ENCODE results near the gene COL6A2. TPM values are rescaled to one million over a fixed set of nuclear protein-coding genes. Genes with fewer than 3 reads are reported as not detected.
A peak's percentile ranks its signal among the peaks of the same experiment; 100 is the strongest.

Gene COL6A2
- total RNA-seq (2012; rRNA removed) (208 and 222 TPM in 2 replicates), polyA plus RNA-seq (2012; rRNA removed) (1,065 and 1,165 TPM in 2 replicates), Bru-seq, nascent RNA (percentile 99 among the genes with signal in this experiment), BruChase-seq, experiment 1, labeled RNA remaining after a 6-hour chase (percentile 99 among the genes with signal in this experiment), BruChase-seq, experiment 2, labeled RNA remaining after a 2-hour chase (percentile 99 among the genes with signal in this experiment)
- 753 and 1,846 TPM in 2 replicates for polyA plus RNA-seq (2012; cell fraction: cytosol; rRNA removed)
- polyA plus RNA-seq (2012; cell fraction: nucleus; rRNA removed; ENCODE audit: low replicate concordance): 2,830 and 5,552 TPM in 2 replicates
- long read RNA-seq, transcript COL6A2-201 (28 exons, 3,461 nt): major isoform, 1,878 of 5,837 reads
- long read RNA-seq, transcript COL6A2-203 (27 exons, 3,101 nt): minor isoform, 42 of 5,837 reads
- long read RNA-seq, transcript COL6A2-202 (28 exons, 3,446 nt): minor isoform, 8 of 5,837 reads
- long read RNA-seq, partial matches to known transcripts: 2,844 of 5,837 reads
- long read RNA-seq, other reads (novel, unspliced or antisense): 1,064 of 5,837 reads

- H3K23ac ChIP-seq (ENCODE audit: low read depth, low read length): peak within 1 kb of the TSS; percentile 97
- peak within 1 kb of the TSS; percentile 70 for H3K56ac ChIP-seq (ENCODE audit: extremely low read depth, insufficient read depth, low read length)
- peak within 1 kb of the TSS; percentile 83 for H3K18ac ChIP-seq (ENCODE audit: low read depth, low read length)
- peak within 1 kb of the TSS; percentile 97 for H3K4me3 ChIP-seq (ENCODE audit: insufficient read depth, low read depth, low read length)
- 3% methylated on average over 29 of the region's 83 CpGs; no CpG with 5 or more reads in 1 of the 2 experiments for WGBS, 2 experiments (ENCODE audit: extremely low coverage in 2 of 2, insufficient read length in 1 of 2)
- H4K8ac ChIP-seq (ENCODE audit: low read depth in 2 of 2, low read length in 2 of 2): peak within 1 kb of the TSS; percentile 77 to 79
- peak; percentile 94 for TF ChIP-seq POLR2A (IDR thresholded peaks at IDR 0.05; ENCODE audit: low read depth, low read length)
- TF ChIP-seq CTCF (conservative IDR thresholded peaks at IDR 0.05; ENCODE audit: low read depth, low read length): peak; percentile 42
- no peak for TF ChIP-seq ELK1 (IDR thresholded peaks at IDR 0.05; ENCODE audit: borderline replicate concordance, low read depth, low read length)
- peak; percentile 45 for TF ChIP-seq RAD21 (IDR thresholded peaks at IDR 0.05; ENCODE audit: low read length)
- peak; percentile 23; the same call in 1 of the 2 replicates for TF ChIP-seq SMC3 (IDR thresholded peaks at IDR 0.05; ENCODE audit: low read depth, low read length)
- H3K9ac ChIP-seq (ENCODE audit: low read depth, low read length): peak within 1 kb of the TSS; percentile 97
- H4K20me1 ChIP-seq (ENCODE audit: insufficient read depth, low read length): peaks cover 31% of the 10 kb centered on the region
- peak within 1 kb of the TSS; percentile 70 for H4K5ac ChIP-seq (ENCODE audit: low read depth, low read length)
- no TSS peak for BruUV-seq (replicated peaks)
- peak within 1 kb of the TSS; percentile 100; the same call in 2 of the 3 replicates for H2BK15ac ChIP-seq (ENCODE audit: low read depth, low read length)
- peak within 1 kb of the TSS; percentile 95 for H4K91ac ChIP-seq (ENCODE audit: insufficient read depth, low read depth, low read length)
- peak within 1 kb of the TSS; percentile 100 for H2AK5ac ChIP-seq (ENCODE audit: low read depth, low read length)
- H3K36me3 ChIP-seq (ENCODE audit: control insufficient read depth, insufficient read depth, low read length): peaks cover 11% of the 10 kb centered on the region
- peak within 1 kb of the TSS; percentile 97 for H3K4ac ChIP-seq (ENCODE audit: low read depth, low read length)
- in situ Hi-C loops (cut with MboI; ENCODE audit: low sequenced_read_pairs): no loop called here
- peak within 1 kb of the TSS; percentile 99 for H2AK9ac ChIP-seq (replicated peaks; ENCODE audit: low read depth, low read length, poor library complexity)
- H3K27ac ChIP-seq (ENCODE audit: insufficient read depth, low read length): peak within 1 kb of the TSS; percentile 98
- CTCF ChIA-PET: no interaction called here
- H2BK120ac ChIP-seq (ENCODE audit: low read depth, low read length): peak within 1 kb of the TSS; percentile 90
- no peaks in the 10 kb centered on the region for H3K27me3 ChIP-seq (ENCODE audit: control insufficient read depth, insufficient read depth, low read length)
- peak within 1 kb of the TSS; percentile 90 for H2BK20ac ChIP-seq (ENCODE audit: low read depth, low read length)
- peak within 1 kb of the TSS; percentile 88 for H3K4me2 ChIP-seq (ENCODE audit: low read depth, low read length)
- H2AFZ ChIP-seq (replicated peaks; ENCODE audit: low read length, poor library complexity): peak within 1 kb of the TSS; percentile 84
- peak within 1 kb of the TSS; percentile 88 for H2BK5ac ChIP-seq (ENCODE audit: low read depth, low read length, poor library complexity, severe bottlenecking)
- dilution Hi-C loops (cut with HindIII; ENCODE audit: low sequenced_read_pairs, unreplicated experiment): no loop called here
- peaks cover 23% of the 10 kb centered on the region for H3K4me1 ChIP-seq (ENCODE audit: control insufficient read depth, insufficient read depth, low read length)
- peak; percentile 88 for ATAC-seq (ENCODE audit: low read depth)
- intact Hi-C loops (cut with micrococcal nuclease): loop anchor here (2.0 to 5.0 kb wide), 2 partner anchors 100 to 125 kb away; no protein-coding TSS in a partner anchor
- POLR2A ChIA-PET (ENCODE audit: unreplicated experiment): no interaction called here
- H3K79me1 ChIP-seq (ENCODE audit: low read depth in 1 of 2, low read length in 2 of 2): peaks cover 6 to 61% of the 10 kb centered on the region in 2 experiments; a peak in 3 of 4 replicates
- H3K14ac ChIP-seq (replicated peaks; ENCODE audit: low read depth, low read length): peak within 1 kb of the TSS; percentile 100
- peaks cover 4% of the 10 kb centered on the region for H3K9me3 ChIP-seq (ENCODE audit: control insufficient read depth, insufficient read depth, low read length)
- peak; percentile 71 for DNase-seq
- H3K9me1 ChIP-seq (ENCODE audit: insufficient read depth, low read length): peaks cover 27% of the 10 kb centered on the region
These were observed at the start of gene COL6A2 for GRCh38 chr21:46097336-46098293. COL6A2 (plus strand) TSS chr21:46098112.
